IPS-18a (cell line): ENCODE measurements around the gene MAGEA9.
"Not testable (repeated sequence)": the region's sequence is repeated elsewhere in the genome, so short reads cannot be mapped to it uniquely, and the experiment has no call there.

Experiments
- H3K27ac ChIP-seq: one replicate; pipeline ENCODE4 v1.5.1; 2013; ENCODE audit warnings: low read length
- H3K27me3 ChIP-seq: one replicate; pipeline ENCODE4 v1.6.1; 2013; ENCODE audit warnings: mild to moderate bottlenecking, low read length; ENCODE audit not compliant: control insufficient read depth, insufficient read depth
- H3K36me3 ChIP-seq: one replicate; pipeline ENCODE4 v1.6.1; 2013; ENCODE audit warnings: low read depth, low read length; ENCODE audit not compliant: control insufficient read depth
- H3K4me1 ChIP-seq: one replicate; pipeline ENCODE4 v1.6.1; 2013; ENCODE audit warnings: low read depth, low read length; ENCODE audit not compliant: control insufficient read depth
- H3K4me3 ChIP-seq: one replicate; pipeline ENCODE4 v1.5.1; 2013; ENCODE audit warnings: low read length
- H3K9ac ChIP-seq: one replicate; pipeline ENCODE4 v1.6.1; 2013; ENCODE audit warnings: mild to moderate bottlenecking, low read length, moderate library complexity
- H3K9me3 ChIP-seq: one replicate; pipeline ENCODE4 v1.6.1; 2013; ENCODE audit warnings: low read depth, low read length; ENCODE audit not compliant: control insufficient read depth

Gene MAGEA9

GRCh38 chrX:149770344-149770743 is 11.4 kb upstream of the MAGEA9 start:
- H3K27ac ChIP-seq, H3K4me1 ChIP-seq, H3K4me3 ChIP-seq, H3K9ac ChIP-seq, H3K36me3 ChIP-seq, H3K9me3 ChIP-seq, H3K27me3 ChIP-seq: not testable (repeated sequence)

- not testable (repeated sequence) for H3K9ac ChIP-seq, H3K36me3 ChIP-seq
These were observed 8.7 kb upstream of the MAGEA9 start for GRCh38 chrX:149773026-149773425.

GRCh38 chrX:149773768-149774167 is 8.0 kb upstream of the MAGEA9 start, which contains the start of gene HSFX1:
Gene HSFX1 (plus strand): TSS chrX:149774068. CDS start chrX:149774682, 614 bp downstream.
- H3K9ac ChIP-seq, H3K4me3 ChIP-seq, H3K4me1 ChIP-seq, H3K27ac ChIP-seq, H3K36me3 ChIP-seq, H3K27me3 ChIP-seq, H3K9me3 ChIP-seq: not testable (repeated sequence)

More at GRCh38 chrX:149773026-149773425, 8.7 kb upstream of the MAGEA9 start:
- H3K27me3 ChIP-seq, H3K9me3 ChIP-seq, H3K4me1 ChIP-seq, H3K27ac ChIP-seq, H3K4me3 ChIP-seq: not testable (repeated sequence)

- H3K27me3 ChIP-seq, H3K9me3 ChIP-seq, H3K36me3 ChIP-seq, H3K27ac ChIP-seq, H3K9ac ChIP-seq, H3K4me1 ChIP-seq, H3K4me3 ChIP-seq: not testable (repeated sequence)
These were observed 3.7 kb upstream of the MAGEA9 start for GRCh38 chrX:149777999-149778398.

GRCh38 chrX:149795531-149795930 is 13.8 kb downstream of the MAGEA9 start:
- not testable (repeated sequence) for H3K4me3 ChIP-seq, H3K27ac ChIP-seq, H3K9me3 ChIP-seq, H3K9ac ChIP-seq, H3K4me1 ChIP-seq, H3K36me3 ChIP-seq, H3K27me3 ChIP-seq

GRCh38 chrX:149799095-149799714 is 17.5 kb downstream of the MAGEA9 start:
- Histone ChIP-seq H3K27me3 (no peaks in the 10 kb centered on the region), H3K4me1 (no peaks in the 10 kb centered on the region), H3K9me3 (no peaks in the 10 kb centered on the region), H3K27ac (no peak overlapping the region), H3K9ac (no peak overlapping the region), H3K36me3 (no peaks in the 10 kb centered on the region), H3K4me3 (no peak overlapping the region)

GRCh38 chrX:149799938-149800337 is 18.2 kb downstream of the MAGEA9 start:
- Histone ChIP-seq H3K9ac (no peak overlapping the region), H3K4me3 (no peak overlapping the region), H3K36me3 (no peaks in the 10 kb centered on the region), H3K9me3 (no peaks in the 10 kb centered on the region), H3K4me1 (no peaks in the 10 kb centered on the region), H3K27me3 (no peaks in the 10 kb centered on the region), H3K27ac (no peak overlapping the region)

- Histone ChIP-seq H3K27ac (no peak overlapping the region), H3K9me3 (no peaks in the 10 kb centered on the region), H3K27me3 (no peaks in the 10 kb centered on the region)
These were observed 21.8 kb downstream of the MAGEA9 start for GRCh38 chrX:149803458-149804062.

GRCh38 chrX:149804102-149804501 is 22.4 kb downstream of the MAGEA9 start:
- Histone ChIP-seq H3K27ac (no peak overlapping the region), H3K4me3 (no peak overlapping the region), H3K4me1 (no peaks in the 10 kb centered on the region), H3K9me3 (no peaks in the 10 kb centered on the region), H3K9ac (no peak overlapping the region), H3K36me3 (no peaks in the 10 kb centered on the region), H3K27me3 (no peaks in the 10 kb centered on the region)

More at GRCh38 chrX:149803458-149804062, 21.8 kb downstream of the MAGEA9 start:
- H3K4me3 ChIP-seq, result no peak overlapping the region
- H3K9ac ChIP-seq, result no peak overlapping the region
- H3K36me3 ChIP-seq, result no peaks in the 10 kb centered on the region
- H3K4me1 ChIP-seq, result no peaks in the 10 kb centered on the region

- no peak overlapping the region for H3K9ac ChIP-seq
- H3K4me1 ChIP-seq, result no peaks in the 10 kb centered on the region
- H3K27me3 ChIP-seq, result no peaks in the 10 kb centered on the region
- no peak overlapping the region for H3K27ac ChIP-seq
- peaks cover 6% of the 10 kb centered on the region for H3K9me3 ChIP-seq
- no peaks in the 10 kb centered on the region for H3K36me3 ChIP-seq
- H3K4me3 ChIP-seq, result no peak overlapping the region
These were observed 26.2 kb downstream of the MAGEA9 start for GRCh38 chrX:149807747-149808458.

- Histone ChIP-seq H3K27me3 (no peaks in the 10 kb centered on the region), H3K9ac (no peak overlapping the region), H3K36me3 (no peaks in the 10 kb centered on the region), H3K4me3 (no peak overlapping the region), H3K9me3 (peaks cover 20% of the 10 kb centered on the region), H3K27ac (no peak overlapping the region), H3K4me1 (no peaks in the 10 kb centered on the region)
These were observed 36.9 kb downstream of the MAGEA9 start for GRCh38 chrX:149818652-149819051.

- Histone ChIP-seq H3K27me3 (no peaks in the 10 kb centered on the region), H3K4me1 (no peaks in the 10 kb centered on the region)
These were observed 37.6 kb downstream of the MAGEA9 start for GRCh38 chrX:149819371-149819770.

More at GRCh38 chrX:149819371-149819770, 37.6 kb downstream of the MAGEA9 start:
- no peak overlapping the region for H3K4me3 ChIP-seq
- H3K27ac ChIP-seq, result no peak overlapping the region
- H3K9ac ChIP-seq, result no peak overlapping the region
- no peaks in the 10 kb centered on the region for H3K36me3 ChIP-seq
- peaks cover 14% of the 10 kb centered on the region for H3K9me3 ChIP-seq
